Upper lobe of right lung (tissue), 1 donor: ENCODE data around the gene DDX49. TPM values are rescaled to one million over a fixed set of nuclear protein-coding genes. Genes with fewer than 3 reads are reported as not detected.

Experiments
- ATAC-seq: fragments of 200-7000 bp; cut with Tn5 transposase; one replicate; pipeline ENCODE4 v1.9.1; 2020; ENCODE audit warnings: mild to moderate bottlenecking, moderate library complexity
- DNase-seq: peaks from one replicate; pipeline ENCODE4 v3.0.0-alpha.2; 2020
- H3K27ac ChIP-seq: fragments of 200-600 bp; one replicate; pipeline ENCODE4 v1.8.0; 2022
- H3K27me3 ChIP-seq: fragments of 200-600 bp; one replicate; pipeline ENCODE4 v1.8.0; 2022; ENCODE audit warnings: mild to moderate bottlenecking
- H3K36me3 ChIP-seq: fragments of 200-600 bp; one replicate; pipeline ENCODE4 v1.8.0; 2022
- H3K4me1 ChIP-seq: fragments of 200-600 bp; one replicate; pipeline ENCODE4 v1.8.0; 2022
- H3K4me3 ChIP-seq: fragments of 200-600 bp; one replicate; pipeline ENCODE4 v1.8.0; 2022; ENCODE audit warnings: mild to moderate bottlenecking
- H3K9me3 ChIP-seq: fragments of 200-600 bp; one replicate; pipeline ENCODE4 v1.8.0; 2022
- intact Hi-C: fragments of 100-400 bp; cut with DNase I; formaldehyde crosslinking; loops from one replicate; pipeline ENCODE4 v1.11.0; 2022
- total RNA-seq: library from RNA; stranded (reverse); fragmentation: NEBNext Ultra II Directional; extraction: Animal tissue kit (Norgen Biotek cat#: 25700); gene quantifications from one replicate; pipeline ENCODE4 v1.2.1, GENCODE V29; 2021
- TF ChIP-seq, protein P1 (sequence below): fragments of 200-600 bp; IDR thresholded peaks from one replicate; pipeline ENCODE4 v1.8.0; 2022; ENCODE audit warnings: antibody characterized with exemption
- donor health status: DM: no; HTN: yes; CAD: no; lungs with severe emphysema.

DDX49 gene
- total RNA-seq, 1 donor from 2014 or later = 45.9 TPM

DNA sequence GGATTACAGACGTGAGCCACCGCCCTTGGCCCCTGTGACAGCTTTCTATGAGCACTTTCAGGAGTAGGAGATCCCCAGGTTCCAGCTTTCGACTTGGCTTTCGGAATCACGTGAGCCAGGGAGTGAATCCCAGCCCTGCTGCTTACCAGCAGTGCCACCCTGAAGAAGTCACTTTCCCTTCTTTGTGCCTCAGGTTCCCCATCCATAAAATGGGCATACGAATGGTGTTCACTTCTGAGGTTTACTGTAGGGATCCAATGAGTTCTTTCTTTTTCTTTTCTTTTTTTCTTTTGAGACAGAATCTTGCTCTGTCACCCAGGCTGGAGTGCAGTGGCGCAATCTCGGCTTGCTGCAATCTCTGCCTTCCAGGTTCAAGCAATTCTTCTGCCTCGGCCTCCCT, 25.8 kb downstream of the DDX49 start:
- no peak for ATAC-seq

DNA sequence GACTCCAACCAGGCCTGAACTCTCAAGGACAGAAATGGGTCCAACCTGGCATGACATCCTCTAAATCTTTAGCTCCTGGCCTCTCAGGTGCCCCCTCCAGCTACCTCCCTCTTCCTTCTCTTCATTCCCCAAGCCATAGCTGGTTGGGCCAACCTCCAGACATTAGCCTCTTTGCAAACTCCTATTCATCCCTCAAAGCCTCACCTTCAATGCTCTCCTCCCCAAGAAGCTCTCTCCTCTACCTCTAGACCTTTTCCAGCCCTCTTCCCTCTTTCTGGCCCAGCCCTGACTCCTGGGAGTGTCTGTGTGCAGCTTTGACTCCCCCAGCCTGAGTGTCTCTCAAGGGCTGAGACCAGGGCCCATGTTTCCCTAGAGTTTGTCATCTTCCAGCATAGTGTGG, 26.8 kb downstream of the DDX49 start:
- TF ChIP-seq, protein P1, sequence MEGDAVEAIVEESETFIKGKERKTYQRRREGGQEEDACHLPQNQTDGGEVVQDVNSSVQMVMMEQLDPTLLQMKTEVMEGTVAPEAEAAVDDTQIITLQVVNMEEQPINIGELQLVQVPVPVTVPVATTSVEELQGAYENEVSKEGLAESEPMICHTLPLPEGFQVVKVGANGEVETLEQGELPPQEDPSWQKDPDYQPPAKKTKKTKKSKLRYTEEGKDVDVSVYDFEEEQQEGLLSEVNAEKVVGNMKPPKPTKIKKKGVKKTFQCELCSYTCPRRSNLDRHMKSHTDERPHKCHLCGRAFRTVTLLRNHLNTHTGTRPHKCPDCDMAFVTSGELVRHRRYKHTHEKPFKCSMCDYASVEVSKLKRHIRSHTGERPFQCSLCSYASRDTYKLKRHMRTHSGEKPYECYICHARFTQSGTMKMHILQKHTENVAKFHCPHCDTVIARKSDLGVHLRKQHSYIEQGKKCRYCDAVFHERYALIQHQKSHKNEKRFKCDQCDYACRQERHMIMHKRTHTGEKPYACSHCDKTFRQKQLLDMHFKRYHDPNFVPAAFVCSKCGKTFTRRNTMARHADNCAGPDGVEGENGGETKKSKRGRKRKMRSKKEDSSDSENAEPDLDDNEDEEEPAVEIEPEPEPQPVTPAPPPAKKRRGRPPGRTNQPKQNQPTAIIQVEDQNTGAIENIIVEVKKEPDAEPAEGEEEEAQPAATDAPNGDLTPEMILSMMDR = no peak
- Histone ChIP-seq H3K27ac (no peak overlapping the region), H3K9me3 (no peaks in the 10 kb centered on the region), H3K4me1 (peaks cover 4% of the 10 kb centered on the region), H3K36me3 (no peaks in the 10 kb centered on the region), H3K4me3 (no peak overlapping the region), H3K27me3 (no peaks in the 10 kb centered on the region)
- no peak for ATAC-seq
- intact Hi-C loops = no loop called here
- DNase-seq = no peak

More for the DNA sequence above, 25.8 kb downstream of the DDX49 start:
- Histone ChIP-seq H3K9me3 (no peaks in the 10 kb centered on the region), H3K4me1 (peaks cover 7% of the 10 kb centered on the region), H3K27me3 (no peaks in the 10 kb centered on the region), H3K36me3 (no peaks in the 10 kb centered on the region), H3K27ac (no peak overlapping the region), H3K4me3 (no peak overlapping the region)
- DNase-seq = no peak
- intact Hi-C loops = no loop called here
- TF ChIP-seq, protein P1 = no peak

DNA sequence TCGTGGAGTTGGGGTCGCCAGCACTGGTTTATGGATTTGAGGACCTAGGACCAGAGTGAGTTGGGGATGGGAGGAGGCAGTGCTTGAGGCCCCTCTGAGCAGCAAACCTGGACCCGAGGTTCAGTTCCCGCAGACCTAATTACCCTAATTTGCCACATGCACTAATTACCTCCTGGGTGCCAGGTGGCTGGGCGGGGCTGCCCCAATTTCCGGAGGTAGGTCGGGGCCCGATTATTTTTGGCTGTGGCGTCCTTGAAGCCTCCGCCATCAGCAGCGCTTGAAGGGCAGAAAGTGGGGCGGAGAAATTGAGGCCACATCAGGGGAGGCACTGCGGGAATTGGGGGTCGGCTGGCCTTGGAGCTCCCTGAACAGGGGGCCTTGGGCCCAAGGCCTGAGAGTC, 27.4 kb downstream of the DDX49 start:
- H3K4me1 ChIP-seq = no peaks in the 10 kb centered on the region
- DNase-seq (no peak), ATAC-seq (no peak)
- intact Hi-C loops = no loop called here
- no peaks in the 10 kb centered on the region for H3K27me3 ChIP-seq
- no peak overlapping the region for H3K4me3 ChIP-seq
- H3K27ac ChIP-seq = no peak overlapping the region
- H3K36me3 ChIP-seq = no peaks in the 10 kb centered on the region
- no peaks in the 10 kb centered on the region for H3K9me3 ChIP-seq
- TF ChIP-seq, protein P1 = no peak

DNA sequence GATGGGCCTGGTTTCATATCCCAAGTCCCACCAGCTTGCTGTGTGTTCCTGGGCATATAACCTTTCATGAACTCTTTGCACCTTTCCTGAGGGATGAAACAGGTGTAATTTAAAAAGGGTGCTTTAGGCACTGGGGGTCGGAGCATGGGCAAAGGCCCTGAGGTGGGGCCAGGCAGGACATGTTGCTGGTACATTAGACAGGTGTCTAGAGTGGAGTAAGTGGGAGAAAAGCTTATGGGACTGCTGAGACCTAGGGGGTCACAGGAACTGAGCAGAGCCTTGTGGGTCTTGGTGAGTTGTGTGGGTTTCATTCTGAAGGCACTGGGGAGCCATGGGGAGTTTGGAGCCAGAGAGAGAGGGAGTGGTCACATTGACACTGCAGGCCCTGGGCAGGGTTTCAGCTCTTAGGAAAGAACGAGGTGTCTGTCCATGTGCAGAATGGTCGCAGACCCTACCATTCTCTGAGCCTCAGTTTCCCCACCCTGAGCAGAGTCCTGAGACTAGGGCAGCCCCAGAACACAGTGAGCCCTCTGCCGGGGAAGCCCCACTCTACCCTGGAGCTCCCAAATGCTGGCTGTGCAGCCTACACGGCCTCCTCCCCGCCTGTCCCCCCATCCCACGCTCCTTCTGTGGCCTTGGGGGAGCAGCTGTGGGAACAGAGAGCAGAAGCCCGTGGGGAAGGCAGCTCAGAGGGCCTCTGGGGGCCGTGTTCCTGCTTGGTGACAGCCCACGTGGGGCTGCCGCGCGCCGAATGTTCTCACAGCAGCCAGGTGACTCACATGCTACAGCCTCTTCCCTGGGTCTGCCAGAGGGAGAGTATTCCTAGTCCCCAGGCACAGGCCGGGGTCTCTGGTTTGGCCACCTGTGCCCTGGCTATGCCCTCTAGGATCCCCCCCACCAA, 28.8 kb downstream of the DDX49 start:
- no peaks in the 10 kb centered on the region for H3K4me1 ChIP-seq
- no peaks in the 10 kb centered on the region for H3K27me3 ChIP-seq
- intact Hi-C loops = no loop called here
- DNase-seq (no peak), ATAC-seq (no peak)
- no peaks in the 10 kb centered on the region for H3K36me3 ChIP-seq
- H3K27ac ChIP-seq = no peak overlapping the region
- TF ChIP-seq, protein P1 = no peak
- no peaks in the 10 kb centered on the region for H3K9me3 ChIP-seq
- no peak overlapping the region for H3K4me3 ChIP-seq

DNA sequence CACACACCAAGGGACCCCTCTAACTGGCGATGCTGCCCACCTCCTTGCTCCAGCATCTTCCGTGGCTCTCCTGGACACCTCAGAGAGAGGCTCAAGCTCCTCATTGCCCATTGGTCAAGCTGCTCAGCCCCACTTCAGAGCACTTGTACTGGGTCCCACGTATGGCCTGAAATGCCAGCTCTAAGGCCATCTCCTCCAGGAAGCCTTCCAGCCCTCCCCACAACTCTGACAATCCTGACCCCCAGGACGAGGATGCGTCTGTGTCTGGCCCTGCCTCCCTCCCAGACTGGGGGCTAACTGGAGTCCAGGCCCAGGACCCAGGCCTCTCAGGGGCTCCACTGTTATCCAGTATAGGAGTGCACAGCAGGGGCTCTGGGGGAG, 29.5 kb downstream of the DDX49 start:
- DNase-seq (no peak), ATAC-seq (no peak)
- intact Hi-C loops = no loop called here
- no peaks in the 10 kb centered on the region for H3K9me3 ChIP-seq
- H3K4me1 ChIP-seq = no peaks in the 10 kb centered on the region
- H3K36me3 ChIP-seq = no peaks in the 10 kb centered on the region
- no peaks in the 10 kb centered on the region for H3K27me3 ChIP-seq
- TF ChIP-seq, protein P1 = no peak
- no peak overlapping the region for H3K27ac ChIP-seq
- no peak overlapping the region for H3K4me3 ChIP-seq
